Measurements from ENCODE around the gene WWC2.

GRCh38 chr4:183149616-183150539, 50.8 kb downstream of the WWC2 start:
- TF ChIP-seq CTCF (IDR thresholded peaks at IDR 0.05) (no peak), SIN3A (IDR thresholded peaks at IDR 0.05; ENCODE audit: borderline replicate concordance, insufficient read depth, low read depth, low read length) (no peak), POLR2AphosphoS5 (IDR thresholded peaks at IDR 0.05; ENCODE audit: low read depth, low read length) (no peak), TCF7L2 (IDR thresholded peaks at IDR 0.05; ENCODE audit: low read depth, low read length) (no peak)
- TF ChIP-seq, protein P1, sequence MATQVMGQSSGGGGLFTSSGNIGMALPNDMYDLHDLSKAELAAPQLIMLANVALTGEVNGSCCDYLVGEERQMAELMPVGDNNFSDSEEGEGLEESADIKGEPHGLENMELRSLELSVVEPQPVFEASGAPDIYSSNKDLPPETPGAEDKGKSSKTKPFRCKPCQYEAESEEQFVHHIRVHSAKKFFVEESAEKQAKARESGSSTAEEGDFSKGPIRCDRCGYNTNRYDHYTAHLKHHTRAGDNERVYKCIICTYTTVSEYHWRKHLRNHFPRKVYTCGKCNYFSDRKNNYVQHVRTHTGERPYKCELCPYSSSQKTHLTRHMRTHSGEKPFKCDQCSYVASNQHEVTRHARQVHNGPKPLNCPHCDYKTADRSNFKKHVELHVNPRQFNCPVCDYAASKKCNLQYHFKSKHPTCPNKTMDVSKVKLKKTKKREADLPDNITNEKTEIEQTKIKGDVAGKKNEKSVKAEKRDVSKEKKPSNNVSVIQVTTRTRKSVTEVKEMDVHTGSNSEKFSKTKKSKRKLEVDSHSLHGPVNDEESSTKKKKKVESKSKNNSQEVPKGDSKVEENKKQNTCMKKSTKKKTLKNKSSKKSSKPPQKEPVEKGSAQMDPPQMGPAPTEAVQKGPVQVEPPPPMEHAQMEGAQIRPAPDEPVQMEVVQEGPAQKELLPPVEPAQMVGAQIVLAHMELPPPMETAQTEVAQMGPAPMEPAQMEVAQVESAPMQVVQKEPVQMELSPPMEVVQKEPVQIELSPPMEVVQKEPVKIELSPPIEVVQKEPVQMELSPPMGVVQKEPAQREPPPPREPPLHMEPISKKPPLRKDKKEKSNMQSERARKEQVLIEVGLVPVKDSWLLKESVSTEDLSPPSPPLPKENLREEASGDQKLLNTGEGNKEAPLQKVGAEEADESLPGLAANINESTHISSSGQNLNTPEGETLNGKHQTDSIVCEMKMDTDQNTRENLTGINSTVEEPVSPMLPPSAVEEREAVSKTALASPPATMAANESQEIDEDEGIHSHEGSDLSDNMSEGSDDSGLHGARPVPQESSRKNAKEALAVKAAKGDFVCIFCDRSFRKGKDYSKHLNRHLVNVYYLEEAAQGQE (IDR thresholded peaks at IDR 0.05; ENCODE audit: insufficient read depth in 1 of 2, low read depth in 2 of 2, low read length in 1 of 2), result no peak
